Ishikawa (cell line): Measurements from ENCODE around the gene E2F2.

ENCODE experiments used
- CEBPB ChIP-seq: IDR thresholded peaks from 2 replicates; pipeline ENCODE4 v1.6.1; 2012
- CREB1 ChIP-seq: IDR thresholded peaks from 2 replicates; pipeline ENCODE4 v1.6.1; 2012; ENCODE audit warnings: low read depth
- EGR1 ChIP-seq: IDR thresholded peaks from 2 replicates; pipeline ENCODE4 v1.6.1; 2012
- EP300 ChIP-seq: IDR thresholded peaks from 2 replicates; pipeline ENCODE4 v1.6.1; 2012; ENCODE audit warnings: borderline replicate concordance
- FOXM1 ChIP-seq: IDR thresholded peaks from 2 replicates; pipeline ENCODE4 v1.6.1; 2012; ENCODE audit warnings: low read depth, borderline replicate concordance
- NFIC ChIP-seq: IDR thresholded peaks from 2 replicates; pipeline ENCODE4 v1.6.1; 2012
- RAD21 ChIP-seq: IDR thresholded peaks from 2 replicates; pipeline ENCODE4 v1.6.1; 2012; ENCODE audit warnings: low read depth
- TAF1 ChIP-seq: IDR thresholded peaks from 2 replicates; pipeline ENCODE4 v1.6.1; 2012; ENCODE audit warnings: low read depth, mild to moderate bottlenecking
- TCF12 ChIP-seq: IDR thresholded peaks from 2 replicates; pipeline ENCODE4 v1.6.1; 2012; ENCODE audit warnings: low read depth
- TEAD4 ChIP-seq: IDR thresholded peaks from 2 replicates; pipeline ENCODE4 v1.6.1; 2012
- YY1 ChIP-seq: IDR thresholded peaks from 2 replicates; pipeline ENCODE4 v1.6.1; 2012; ENCODE audit warnings: low read depth
- ZBTB7A ChIP-seq: IDR thresholded peaks from 2 replicates; pipeline ENCODE4 v1.6.1; 2012; ENCODE audit warnings: low read depth
- TF ChIP-seq, protein P1 (sequence below): IDR thresholded peaks from 2 replicates; pipeline ENCODE4 v1.6.1; 2012; ENCODE audit warnings: low read depth, mild to moderate bottlenecking
- TF ChIP-seq, protein P2 (sequence below): IDR thresholded peaks from 2 replicates; pipeline ENCODE4 v1.6.1; 2012
- TF ChIP-seq, protein P3 (sequence below): IDR thresholded peaks from 2 replicates; pipeline ENCODE4 v1.6.1; 2012

Gene E2F2

DNA sequence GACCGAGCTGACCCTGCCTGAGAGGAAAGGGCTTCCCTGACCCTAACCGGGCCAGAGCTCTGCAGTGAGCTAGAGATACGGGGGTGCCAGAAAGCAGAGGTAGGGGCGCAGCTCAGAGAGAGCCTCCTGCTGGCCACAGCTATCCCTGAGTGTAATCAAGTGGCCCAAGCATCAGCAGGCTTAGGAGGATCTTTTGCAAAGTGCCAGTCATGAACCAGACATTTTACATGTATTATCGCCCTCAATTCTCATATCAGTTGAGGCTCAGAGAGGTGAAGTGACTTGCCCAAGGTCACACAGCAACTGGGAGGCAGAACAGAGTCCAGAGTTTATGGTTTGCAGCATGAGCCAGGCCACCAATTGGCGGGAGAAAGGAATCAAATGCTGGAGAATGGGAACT is 35.3 kb upstream of the E2F2 start:
- TF ChIP-seq EP300 = no peak
- no peak for TF ChIP-seq NFIC
- TF ChIP-seq TAF1 = no peak
- no peak for TF ChIP-seq TCF12
- no peak for TF ChIP-seq CREB1
- TF ChIP-seq ZBTB7A = no peak
- no peak for TF ChIP-seq YY1
- no peak for TF ChIP-seq EGR1
- TF ChIP-seq, protein P1, sequence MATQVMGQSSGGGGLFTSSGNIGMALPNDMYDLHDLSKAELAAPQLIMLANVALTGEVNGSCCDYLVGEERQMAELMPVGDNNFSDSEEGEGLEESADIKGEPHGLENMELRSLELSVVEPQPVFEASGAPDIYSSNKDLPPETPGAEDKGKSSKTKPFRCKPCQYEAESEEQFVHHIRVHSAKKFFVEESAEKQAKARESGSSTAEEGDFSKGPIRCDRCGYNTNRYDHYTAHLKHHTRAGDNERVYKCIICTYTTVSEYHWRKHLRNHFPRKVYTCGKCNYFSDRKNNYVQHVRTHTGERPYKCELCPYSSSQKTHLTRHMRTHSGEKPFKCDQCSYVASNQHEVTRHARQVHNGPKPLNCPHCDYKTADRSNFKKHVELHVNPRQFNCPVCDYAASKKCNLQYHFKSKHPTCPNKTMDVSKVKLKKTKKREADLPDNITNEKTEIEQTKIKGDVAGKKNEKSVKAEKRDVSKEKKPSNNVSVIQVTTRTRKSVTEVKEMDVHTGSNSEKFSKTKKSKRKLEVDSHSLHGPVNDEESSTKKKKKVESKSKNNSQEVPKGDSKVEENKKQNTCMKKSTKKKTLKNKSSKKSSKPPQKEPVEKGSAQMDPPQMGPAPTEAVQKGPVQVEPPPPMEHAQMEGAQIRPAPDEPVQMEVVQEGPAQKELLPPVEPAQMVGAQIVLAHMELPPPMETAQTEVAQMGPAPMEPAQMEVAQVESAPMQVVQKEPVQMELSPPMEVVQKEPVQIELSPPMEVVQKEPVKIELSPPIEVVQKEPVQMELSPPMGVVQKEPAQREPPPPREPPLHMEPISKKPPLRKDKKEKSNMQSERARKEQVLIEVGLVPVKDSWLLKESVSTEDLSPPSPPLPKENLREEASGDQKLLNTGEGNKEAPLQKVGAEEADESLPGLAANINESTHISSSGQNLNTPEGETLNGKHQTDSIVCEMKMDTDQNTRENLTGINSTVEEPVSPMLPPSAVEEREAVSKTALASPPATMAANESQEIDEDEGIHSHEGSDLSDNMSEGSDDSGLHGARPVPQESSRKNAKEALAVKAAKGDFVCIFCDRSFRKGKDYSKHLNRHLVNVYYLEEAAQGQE = no peak
- TF ChIP-seq, protein P2, sequence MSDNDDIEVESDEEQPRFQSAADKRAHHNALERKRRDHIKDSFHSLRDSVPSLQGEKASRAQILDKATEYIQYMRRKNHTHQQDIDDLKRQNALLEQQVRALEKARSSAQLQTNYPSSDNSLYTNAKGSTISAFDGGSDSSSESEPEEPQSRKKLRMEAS = no peak
- TF ChIP-seq TEAD4 = no peak
- no peak for TF ChIP-seq FOXM1
- no peak for TF ChIP-seq RAD21
- TF ChIP-seq, protein P3, sequence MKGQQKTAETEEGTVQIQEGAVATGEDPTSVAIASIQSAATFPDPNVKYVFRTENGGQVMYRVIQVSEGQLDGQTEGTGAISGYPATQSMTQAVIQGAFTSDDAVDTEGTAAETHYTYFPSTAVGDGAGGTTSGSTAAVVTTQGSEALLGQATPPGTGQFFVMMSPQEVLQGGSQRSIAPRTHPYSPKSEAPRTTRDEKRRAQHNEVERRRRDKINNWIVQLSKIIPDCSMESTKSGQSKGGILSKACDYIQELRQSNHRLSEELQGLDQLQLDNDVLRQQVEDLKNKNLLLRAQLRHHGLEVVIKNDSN = no peak
- no peak for TF ChIP-seq CEBPB

GRCh38 chr1:23565776-23566175 is 34.7 kb upstream of the E2F2 start:
- TF ChIP-seq RAD21 (no peak), NFIC (no peak), EP300 (no peak), TEAD4 (no peak), CREB1 (no peak), EGR1 (no peak), ZBTB7A (no peak), CEBPB (no peak), TAF1 (no peak), TCF12 (no peak), YY1 (no peak)
- TF ChIP-seq, protein P1 = no peak
- TF ChIP-seq, protein P2 = no peak
- TF ChIP-seq, protein P3 = no peak

GRCh38 chr1:23564529-23565122 is 33.6 kb upstream of the E2F2 start:
- TF ChIP-seq CREB1 (no peak), YY1 (no peak), TEAD4 (no peak), NFIC (no peak), TAF1 (no peak), TCF12 (no peak)
- TF ChIP-seq, protein P2 = no peak

DNA sequence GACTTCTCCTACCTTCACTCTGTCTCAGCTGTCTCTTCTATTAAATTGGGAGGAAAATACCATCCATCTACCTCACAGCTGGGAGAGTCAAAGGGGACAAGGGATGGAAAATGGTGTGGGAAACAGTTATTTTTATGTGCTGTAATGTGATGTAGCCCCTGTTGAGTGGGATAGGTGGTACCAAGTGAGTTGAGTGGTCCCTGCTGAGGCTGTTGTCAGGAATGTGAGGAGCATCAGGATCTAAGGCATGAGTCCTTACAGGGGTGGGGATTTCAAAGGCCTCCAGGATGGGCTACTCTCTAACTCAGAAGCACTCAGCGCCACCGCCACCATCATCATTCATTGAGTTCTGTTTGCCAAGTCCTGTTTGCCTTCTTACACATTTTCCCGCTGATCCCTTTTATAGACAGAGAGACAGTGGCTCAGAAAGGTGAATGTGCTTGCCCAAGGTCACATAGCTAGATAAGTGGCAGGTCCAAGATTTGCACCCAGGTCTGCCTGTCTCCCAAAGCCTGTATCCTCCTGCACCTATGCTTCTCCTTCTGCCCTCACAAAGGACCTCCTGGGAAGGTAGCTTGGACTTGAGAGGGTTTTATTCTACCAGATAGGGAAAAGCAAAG is 32.8 kb upstream of the E2F2 start:
- TF ChIP-seq FOXM1 (no peak), EGR1 (no peak), TAF1 (no peak), TEAD4 (no peak), TCF12 (no peak), CEBPB (no peak), YY1 (no peak), ZBTB7A (no peak), RAD21 (no peak), EP300 (no peak), NFIC (no peak), CREB1 (no peak)
- TF ChIP-seq, protein P3 = no peak
- TF ChIP-seq, protein P2 = no peak
- TF ChIP-seq, protein P1 = no peak
